ENCODE measurements around the gene ADAM8. TPM values are rescaled to one million over a fixed set of nuclear protein-coding genes. Genes with fewer than 3 reads are reported as not detected.
"Not testable (repeated sequence)": the region's sequence is repeated elsewhere in the genome, so short reads cannot be mapped to it uniquely, and the experiment has no call there.

The ADAM8 gene
- total RNA-seq, 1 donor from 2014 or later: 290 TPM

GRCh38 chr10:133235932-133236331 lies 40.7 kb downstream of the ADAM8 start:
- intact Hi-C loops (cut with micrococcal nuclease): no loop called here

- intact Hi-C loops (cut with micrococcal nuclease): no loop called here
Observed at GRCh38 chr10:133235265-133235855, 41.3 kb downstream of the ADAM8 start.

GRCh38 chr10:133234796-133235195 lies 41.9 kb downstream of the ADAM8 start:
- intact Hi-C loops (cut with micrococcal nuclease): not testable (repeated sequence)

GRCh38 chr10:133231946-133232574 lies 44.6 kb downstream of the ADAM8 start:
- intact Hi-C loops (cut with micrococcal nuclease): no loop called here

DNA sequence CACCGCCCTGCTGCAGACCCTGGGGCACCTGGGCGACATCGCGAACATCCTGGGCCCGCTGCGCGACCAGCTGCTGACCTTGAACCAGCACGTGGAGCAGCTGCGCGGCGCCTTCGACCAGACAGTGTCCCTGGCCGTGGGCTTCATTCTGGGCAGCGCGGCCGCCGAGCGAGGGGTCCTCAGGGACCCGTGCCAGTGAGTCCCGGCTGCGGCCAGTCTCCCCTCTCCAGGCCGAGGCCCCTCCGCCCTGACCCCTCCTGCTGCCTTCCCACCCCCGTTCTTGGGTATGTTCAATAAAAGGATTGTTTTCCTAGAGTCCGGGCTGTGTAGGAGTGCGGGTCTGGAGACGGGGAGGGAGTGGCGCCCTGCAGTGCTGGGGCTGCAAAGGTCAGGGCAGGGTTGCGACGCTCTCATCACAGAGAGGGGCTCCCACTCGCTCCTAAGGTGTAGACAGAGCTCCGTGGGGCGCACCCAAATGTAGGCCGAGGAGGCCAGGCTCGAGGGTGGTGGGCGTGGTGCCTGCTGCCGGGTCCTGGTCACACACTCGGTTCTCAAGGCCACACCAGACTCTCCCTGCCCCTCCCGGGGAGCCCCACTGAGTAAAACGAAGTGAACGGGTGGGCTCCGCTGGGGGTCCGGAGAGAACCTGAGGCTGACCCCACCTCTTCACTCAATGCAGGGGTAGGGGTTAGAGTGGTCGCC lies 45.3 kb downstream of the ADAM8 start:
- intact Hi-C loops (cut with micrococcal nuclease): no loop called here

- intact Hi-C loops (cut with micrococcal nuclease): no loop called here
Observed at GRCh38 chr10:133230387-133231195, 46.1 kb downstream of the ADAM8 start.

GRCh38 chr10:133230044-133230361 lies 46.7 kb downstream of the ADAM8 start, which contains the start of gene UTF1:
Gene UTF1, plus strand, starts transcription at chr10:133230217. Its CDS starts 72 bp downstream, at chr10:133230289.
- intact Hi-C loops (cut with micrococcal nuclease): no loop called here

DNA sequence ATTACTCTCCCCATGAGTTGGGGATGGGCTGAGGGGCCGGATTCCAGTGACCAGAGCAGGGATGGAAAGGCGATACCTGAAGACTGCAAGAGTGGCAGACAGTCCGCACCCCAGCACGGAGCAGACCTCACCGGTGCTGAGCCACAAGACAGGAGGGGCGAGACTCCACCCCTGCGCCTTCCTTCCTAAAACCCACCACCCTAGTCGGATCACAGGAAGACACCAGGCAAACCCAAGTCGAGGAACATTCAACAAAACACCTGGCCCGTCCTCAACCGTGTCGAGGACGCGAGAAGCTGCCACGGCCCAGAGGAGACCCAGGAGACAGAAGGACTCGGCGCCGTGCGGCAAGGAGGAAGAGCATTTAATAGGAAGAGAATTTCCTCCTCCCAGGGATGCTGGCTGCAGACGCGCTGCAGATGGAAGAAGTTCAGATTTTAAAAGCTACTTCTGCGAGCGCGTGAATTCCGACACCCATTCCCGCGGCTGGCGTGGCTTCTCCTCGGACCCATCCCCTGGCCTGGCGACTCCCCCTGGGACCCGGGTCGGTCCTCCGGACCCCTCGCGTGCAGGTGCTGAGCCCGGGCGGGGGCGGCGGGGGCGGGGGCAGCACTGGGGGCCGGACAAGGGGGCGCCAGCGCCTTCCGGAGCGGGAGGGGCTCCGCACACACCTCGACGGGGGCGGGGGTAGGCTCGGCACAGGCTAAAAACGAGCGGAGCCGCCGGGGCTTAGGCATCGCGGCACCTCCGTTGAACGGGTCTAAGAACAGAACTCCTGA lies 47.2 kb downstream of the ADAM8 start:
- intact Hi-C loops (cut with micrococcal nuclease): no loop called here

- intact Hi-C loops (cut with micrococcal nuclease): no loop called here
Observed at GRCh38 chr10:133227256-133227655, 49.4 kb downstream of the ADAM8 start.

DNA sequence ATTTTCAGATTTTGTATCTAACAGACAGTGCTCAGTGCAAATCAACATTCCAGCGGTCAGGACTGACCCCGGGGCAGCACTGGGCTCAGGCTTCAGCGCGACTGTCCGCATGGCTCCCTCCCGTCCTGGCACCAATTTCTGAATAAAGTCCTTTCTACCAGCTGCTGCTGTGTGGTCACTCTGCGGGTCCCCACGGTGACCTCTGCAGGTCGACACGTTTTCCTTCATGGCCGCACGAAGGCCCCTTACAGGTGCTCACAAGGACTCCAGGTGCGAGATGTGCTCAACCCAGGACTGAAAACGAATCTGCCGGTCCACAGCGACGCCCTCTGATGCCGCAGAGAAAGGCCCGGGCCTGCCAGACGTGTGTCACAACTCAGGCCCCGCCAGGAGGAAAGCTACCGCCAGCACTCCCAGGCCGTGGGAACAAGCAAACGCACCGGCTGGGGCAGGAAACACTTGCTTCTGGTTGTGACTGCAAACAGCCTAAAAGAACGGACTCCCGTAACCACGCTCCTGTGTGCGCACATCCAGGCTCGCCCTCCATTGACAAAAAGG lies 50.3 kb downstream of the ADAM8 start:
- intact Hi-C loops (cut with micrococcal nuclease): loop anchor here (1.0 kb wide), 1 partner anchor 82 kb away; no protein-coding TSS in a partner anchor

DNA sequence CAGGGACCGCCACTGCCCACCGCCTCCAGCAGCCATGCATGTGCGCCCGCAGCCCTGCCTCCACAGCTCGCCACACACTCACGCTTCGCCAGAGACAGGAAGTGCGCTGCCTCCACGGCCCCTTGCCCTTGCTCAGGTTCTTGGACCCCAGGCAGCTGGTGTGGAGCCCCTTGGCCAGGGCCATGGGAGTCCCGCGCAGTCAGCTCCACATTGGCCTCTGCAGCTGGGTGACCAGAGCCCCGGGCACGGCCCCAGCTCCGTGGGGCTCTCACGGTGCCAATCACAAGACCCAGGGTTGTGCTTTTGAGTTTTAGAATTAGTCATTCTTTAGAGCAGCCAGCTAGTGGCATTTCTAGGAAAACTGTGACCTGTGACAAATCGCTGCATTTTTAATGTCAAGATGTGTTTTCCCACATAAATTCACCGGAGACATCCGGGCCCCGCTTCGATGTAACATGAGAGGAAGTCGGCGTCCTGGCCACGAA lies 50.9 kb downstream of the ADAM8 start:
- intact Hi-C loops (cut with micrococcal nuclease): loop anchor here (1.0 kb wide), 1 partner anchor 81 kb away; no protein-coding TSS in a partner anchor

DNA sequence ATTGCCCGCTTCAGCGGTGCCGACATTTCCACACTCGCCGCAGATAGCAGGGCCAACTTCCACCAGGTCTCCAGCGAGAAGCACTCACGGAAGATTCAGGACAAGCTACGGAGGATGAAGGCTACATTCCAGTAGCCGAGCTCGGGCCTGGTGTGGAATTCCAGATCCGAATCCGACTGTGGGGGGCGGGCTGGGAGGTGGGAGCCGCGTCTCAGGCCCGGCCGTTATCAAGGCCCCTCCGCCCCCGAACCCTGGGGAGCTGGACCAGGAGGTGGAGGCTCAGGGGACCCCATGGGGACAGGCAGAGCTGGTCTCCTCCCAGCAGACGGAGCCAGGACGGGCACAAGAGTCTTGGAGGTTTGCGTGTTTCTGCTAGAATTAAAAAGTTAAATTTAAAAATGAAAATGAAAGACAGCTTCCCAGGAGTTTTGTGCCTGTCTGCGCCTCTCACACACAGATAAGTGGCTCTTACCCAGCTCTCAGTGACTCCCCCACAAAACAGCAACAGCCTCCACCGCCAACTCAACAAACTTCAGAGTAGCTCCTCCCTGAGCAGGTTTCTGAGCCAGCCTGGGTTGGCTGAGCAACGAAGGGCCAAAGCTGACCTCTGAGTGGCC lies 51.8 kb downstream of the ADAM8 start:
- intact Hi-C loops (cut with micrococcal nuclease): no loop called here

DNA sequence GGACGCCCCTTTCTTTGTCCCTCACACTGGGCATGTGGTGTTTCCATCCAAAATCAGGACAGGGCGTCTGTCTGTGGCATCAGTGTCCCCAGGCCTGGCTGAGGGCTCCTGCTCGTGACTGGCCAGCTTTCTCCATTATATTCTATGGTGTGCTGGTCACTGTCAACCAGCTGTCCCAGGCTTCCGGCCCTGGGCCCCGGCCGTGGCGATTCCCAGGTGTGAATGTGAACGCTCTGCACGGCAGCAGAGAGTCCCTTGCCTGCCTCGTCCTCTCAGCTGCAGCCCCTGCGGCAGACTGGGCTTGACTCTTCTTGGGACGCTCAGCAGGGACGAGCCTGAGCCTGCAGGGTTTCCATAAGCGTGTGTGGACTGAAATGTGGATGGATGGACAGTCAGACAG lies 52.6 kb downstream of the ADAM8 start:
- intact Hi-C loops (cut with micrococcal nuclease): no loop called here

- intact Hi-C loops (cut with micrococcal nuclease): not testable (repeated sequence)
Observed at GRCh38 chr10:133221756-133222155, 54.9 kb downstream of the ADAM8 start.

GRCh38 chr10:133221331-133221730 lies 55.3 kb downstream of the ADAM8 start:
- intact Hi-C loops (cut with micrococcal nuclease): no loop called here

DNA sequence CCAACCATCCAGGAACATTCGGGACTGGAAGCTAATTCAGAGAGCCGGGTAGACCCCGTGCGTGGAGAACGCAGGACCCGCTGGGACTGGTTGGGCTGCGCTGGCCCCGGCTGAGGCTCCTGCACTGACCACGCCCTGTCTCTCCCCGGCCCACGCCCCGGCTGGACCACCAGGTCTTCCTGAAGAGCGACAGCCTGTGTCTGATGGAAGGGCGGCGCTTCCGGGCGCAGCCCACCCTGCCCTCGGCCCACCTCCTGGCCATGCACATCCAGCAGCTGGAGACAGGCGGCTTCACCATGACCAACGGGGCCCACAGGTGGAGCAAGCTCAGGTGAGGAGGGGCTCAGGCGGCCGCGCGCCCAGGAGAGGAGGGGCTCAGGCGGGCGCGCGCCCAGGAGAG lies 56.9 kb downstream of the ADAM8 start:
- intact Hi-C loops (cut with micrococcal nuclease): no loop called here

GRCh38 chr10:133218891-133219290 lies 57.8 kb downstream of the ADAM8 start:
- intact Hi-C loops (cut with micrococcal nuclease): no loop called here

DNA sequence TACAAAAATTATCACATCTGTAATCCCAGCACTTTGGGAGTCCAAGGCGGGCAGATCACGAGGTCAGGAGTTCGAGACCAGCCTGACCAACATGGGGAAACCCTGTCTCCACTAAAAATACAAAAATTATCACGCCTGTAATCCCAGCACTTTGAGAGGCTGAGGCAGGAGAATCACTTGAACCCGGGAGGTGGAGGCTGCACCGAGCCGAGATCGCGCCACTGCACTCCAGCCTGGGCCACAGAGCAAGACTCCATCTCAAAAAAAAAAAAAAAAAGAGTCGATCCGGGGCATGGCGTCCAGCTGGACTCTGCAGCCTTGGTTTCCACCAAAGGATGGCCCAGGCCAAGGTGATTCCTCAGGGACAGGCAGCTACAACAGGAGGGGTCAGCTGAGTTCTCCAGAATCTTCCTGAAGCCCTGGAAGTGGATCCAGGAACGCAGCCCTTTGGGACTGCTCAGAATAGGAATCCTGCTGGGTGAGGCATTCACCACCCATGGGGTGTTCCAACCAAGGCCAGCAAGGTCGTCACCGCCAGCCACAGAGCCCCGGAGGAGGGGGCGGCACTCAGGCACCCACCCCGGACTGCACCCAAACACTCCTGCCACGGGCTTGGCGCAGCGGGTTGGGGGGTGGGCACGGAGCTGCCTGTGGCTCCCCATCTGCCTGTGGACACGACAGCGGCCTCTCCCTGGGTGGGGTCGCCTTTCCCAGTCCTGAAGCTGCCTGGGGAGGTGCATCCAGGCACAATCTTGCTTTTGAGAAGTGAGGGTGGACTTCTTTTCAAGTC lies 58.7 kb downstream of the ADAM8 start:
- intact Hi-C loops (cut with micrococcal nuclease): no loop called here

DNA sequence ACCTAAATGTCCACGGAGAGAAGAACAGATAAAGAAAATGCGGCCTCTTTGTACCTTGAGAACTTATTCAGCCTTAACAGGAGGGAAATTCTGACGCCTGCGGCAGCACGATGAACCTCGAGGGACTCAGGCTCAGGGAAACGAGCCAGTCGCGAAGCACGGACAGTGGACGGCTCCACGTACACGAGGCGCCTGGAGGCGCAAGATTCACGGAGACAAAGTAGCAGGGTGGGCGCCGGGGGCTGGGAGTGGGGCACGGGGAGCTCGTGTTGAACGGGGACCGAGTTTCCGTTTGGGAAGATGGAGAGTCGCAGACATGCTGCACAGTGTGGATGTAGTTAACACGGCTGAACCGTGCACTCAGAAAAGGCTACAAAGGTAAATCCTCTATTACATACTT lies 59.9 kb downstream of the ADAM8 start:
- intact Hi-C loops (cut with micrococcal nuclease): no loop called here
